GM18868 (cell line): ENCODE results near the gene TPD52L2.

ENCODE experiments used
- ATAC-seq: cut with Tn5 transposase; IDR thresholded peaks from one replicate; pipeline ENCODE4 v1.9.1; 2021; ENCODE audit warnings: mild to moderate bottlenecking, moderate library complexity; ENCODE audit not compliant: unreplicated experiment

The TPD52L2 gene

DNA sequence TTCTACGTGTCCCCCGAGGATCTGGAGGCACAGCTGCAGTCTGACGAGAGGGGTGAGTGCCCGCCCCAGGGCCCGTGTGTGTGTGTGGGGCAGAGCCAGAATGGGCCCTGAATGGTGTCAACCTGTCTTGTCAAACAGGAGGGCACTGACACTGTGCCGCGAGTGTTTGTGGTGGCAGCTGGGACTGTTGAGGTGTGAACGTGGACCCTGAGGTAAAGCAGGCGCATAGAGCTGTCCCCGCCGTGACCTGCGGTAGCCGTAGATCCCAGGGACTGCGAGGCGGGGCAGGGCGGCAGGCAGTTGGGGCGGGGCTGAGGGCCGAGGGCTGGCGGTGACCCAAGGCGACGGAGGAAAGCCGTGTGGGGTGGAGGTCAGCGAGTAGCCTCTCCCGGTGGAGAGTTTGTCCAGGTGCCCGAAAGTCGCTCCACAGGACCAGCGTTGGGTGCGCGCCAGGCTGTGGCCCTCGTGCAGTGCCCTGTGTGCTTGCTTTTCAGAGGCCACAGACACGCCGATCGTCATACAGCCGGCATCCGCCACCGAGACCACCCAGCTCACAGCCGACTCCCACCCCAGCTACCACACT lies 66.0 kb downstream of the TPD52L2 start:
- no peak for ATAC-seq

GRCh38 chr20:63931735-63932134 lies 66.7 kb downstream of the TPD52L2 start:
- ATAC-seq = no peak

DNA sequence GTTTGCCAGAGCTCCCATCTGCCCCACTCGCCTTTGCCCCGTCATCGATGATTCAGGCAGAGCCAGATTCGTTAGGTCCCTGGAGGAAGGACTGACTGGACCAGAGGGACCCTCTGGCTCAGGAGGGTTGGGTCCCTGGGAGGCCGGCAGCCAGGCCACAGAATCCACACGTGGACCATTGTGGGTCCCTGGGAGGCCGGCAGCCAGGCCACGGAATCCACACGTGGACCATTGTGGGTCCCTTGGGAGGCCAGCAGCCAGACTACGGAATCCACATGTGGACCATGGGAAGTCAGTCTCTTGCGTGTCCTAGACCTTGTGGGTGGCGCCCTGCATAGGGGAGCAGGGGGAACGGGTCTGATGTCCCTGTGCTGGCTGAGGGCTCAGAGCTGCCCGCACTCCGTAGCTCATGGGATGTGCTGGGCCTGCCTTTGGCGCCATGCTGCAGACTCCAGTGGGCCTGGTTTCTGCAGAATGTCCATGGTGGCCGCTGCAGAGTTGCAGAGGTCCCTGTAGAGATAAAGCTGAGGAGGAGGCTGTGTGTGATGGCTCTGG lies 67.6 kb downstream of the TPD52L2 start:
- no peak for ATAC-seq

DNA sequence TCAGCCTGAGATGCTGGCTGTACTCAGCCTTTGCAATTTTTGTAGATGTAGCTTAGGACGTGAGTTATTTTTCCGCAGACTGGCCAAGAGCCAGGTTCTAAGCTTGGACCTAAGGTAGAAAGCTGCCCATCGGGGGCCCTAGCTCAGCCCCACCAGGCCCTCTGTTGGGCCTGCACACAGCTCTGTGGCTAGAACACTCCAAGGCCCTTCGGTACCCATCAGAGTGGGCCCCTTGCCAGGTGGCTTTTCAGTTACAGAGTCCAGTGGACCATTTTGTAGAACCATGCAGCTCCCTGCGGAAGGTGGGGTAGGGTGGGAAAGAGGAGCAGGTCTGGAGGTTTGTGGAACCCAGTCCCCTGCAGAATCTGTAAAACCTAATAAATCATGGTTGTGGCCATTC lies 68.6 kb downstream of the TPD52L2 start:
- ATAC-seq = no peak

DNA sequence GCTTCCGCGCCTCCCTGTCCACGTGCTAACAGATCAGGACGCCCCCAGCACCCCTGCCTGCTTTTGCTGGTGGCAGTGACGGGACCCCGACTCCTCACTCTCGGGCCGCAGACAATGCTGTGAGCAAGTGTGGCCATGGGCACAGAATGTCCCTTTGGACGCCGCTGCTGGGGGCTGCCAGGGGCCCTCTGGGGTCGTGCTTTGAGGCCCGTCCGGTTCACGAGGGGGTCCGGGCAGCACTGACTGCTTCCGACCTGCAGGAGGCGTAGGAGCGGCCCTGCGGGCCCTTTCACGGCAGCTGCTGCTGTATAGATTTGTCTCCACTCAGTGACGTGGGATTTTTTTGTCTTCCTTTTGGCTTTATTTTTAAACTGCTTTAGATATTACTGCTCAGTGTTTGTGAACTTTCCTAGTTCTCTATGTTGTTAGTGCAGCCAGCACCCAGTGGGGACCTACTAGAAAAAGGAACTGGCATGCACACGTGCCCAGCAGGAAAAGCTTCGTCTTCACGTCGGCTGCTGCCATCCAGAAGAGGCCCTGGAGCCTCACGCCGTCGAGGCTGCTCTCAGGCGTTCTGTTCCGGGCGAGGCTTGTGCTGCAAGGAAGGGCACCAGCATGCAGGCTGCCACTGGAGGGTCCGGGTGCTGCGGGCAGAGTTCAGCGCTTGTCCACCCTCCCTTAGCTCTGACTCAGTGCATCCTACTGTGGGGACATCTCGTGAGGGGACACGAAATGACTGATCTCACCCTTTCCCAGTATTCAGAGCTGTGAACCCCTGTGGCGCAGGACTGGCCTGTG lies 69.4 kb downstream of the TPD52L2 start:
- no peak for ATAC-seq

- no peak for ATAC-seq
Observed at GRCh38 chr20:63935447-63935846, 70.4 kb downstream of the TPD52L2 start.

DNA sequence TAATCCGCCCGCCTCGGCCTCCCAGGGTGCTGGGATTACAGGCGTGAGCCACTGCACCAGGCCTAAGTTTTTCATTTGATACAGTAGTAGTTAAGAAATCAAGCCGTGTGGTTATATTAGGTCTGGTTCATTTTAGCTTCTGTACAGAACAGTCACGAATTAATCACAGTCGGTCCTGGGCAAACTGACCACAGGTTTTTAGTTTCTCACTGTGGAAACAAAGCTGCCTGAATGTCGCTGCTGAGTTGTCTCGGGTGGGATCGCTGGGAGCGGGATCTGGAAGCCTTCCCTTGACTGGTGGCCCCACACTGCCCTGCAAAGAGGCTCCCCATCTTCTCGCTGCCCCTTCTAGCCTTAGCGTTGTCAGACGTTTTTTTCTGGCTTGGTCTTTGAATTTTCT lies 72.5 kb downstream of the TPD52L2 start:
- ATAC-seq = no peak

DNA sequence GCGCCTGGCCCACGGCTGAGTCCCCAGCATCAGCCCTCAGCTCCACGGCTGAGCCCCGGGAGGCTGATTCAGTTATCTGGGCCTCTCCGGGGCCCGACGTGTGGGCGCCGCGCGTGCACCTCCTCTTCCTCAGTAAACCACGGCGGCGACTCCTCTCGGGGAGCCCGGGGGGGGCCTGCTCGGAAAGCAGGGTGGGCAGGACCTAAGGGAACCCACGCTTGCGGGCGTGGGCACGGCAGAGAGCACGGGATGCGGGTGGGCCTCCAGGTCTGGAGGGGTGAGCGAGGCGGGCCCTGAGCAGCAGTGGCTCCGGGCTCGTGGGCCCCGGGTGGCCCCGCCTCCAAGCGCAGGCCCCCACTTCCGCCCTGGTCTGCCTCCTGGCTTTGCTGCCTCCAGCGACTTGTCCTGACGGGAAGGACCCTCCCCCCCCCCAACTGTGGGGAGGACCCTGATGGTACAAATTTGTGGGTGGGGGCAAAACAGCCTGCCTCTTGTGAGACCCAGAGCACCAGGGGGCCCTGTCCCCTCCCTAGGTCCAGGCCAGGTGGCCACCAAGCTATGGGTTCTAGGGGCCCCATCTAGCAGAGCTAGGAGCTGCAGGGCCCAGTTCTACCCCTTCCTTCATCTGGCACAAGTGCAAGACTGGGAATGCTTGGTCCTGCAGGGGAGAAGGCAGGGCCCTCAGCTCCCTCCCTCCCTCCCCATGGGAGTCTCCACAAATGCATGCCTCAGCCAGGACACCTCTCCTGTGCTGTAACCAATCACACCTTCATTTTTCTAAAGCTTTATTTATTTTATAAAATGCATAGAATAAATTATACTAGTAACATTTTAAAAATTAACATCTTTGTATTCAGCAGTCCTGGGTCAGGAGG lies 74.2 kb downstream of the TPD52L2 start:
- no peak for ATAC-seq

- ATAC-seq = no peak
Observed at GRCh38 chr20:63940071-63940471, 75.0 kb downstream of the TPD52L2 start.

- ATAC-seq = no peak
Observed at GRCh38 chr20:63940472-63941266, 75.6 kb downstream of the TPD52L2 start.
